NB4 (cell line): ENCODE measurements around the gene PRKAA2.

ENCODE experiments used
- CTCF ChIP-seq: IDR thresholded peaks from one replicate; pipeline ENCODE4 v1.5.1; 2012; ENCODE audit warnings: low read depth, low read length
- MAX ChIP-seq: IDR thresholded peaks from 2 replicates; pipeline ENCODE4 v1.6.1; 2011; ENCODE audit warnings: low read depth, low read length
- POLR2A ChIP-seq: IDR thresholded peaks from 2 replicates; pipeline ENCODE4 v1.6.1; 2011; ENCODE audit warnings: mild to moderate bottlenecking; ENCODE audit not compliant: insufficient read length; ENCODE audit errors: extremely low read depth

- no peak for TF ChIP-seq CTCF
- TF ChIP-seq POLR2A = no peak
- TF ChIP-seq MAX = no peak
Measured at GRCh38 chr1:56745231-56745630, 100.1 kb downstream of the PRKAA2 start.
